ENCODE results near the gene SOX13. TPM values are rescaled to one million over a fixed set of nuclear protein-coding genes. Genes with fewer than 3 reads are reported as not detected.

The SOX13 gene
- total RNA-seq, 1 donor from 2014 or later: 28.6 TPM

DNA sequence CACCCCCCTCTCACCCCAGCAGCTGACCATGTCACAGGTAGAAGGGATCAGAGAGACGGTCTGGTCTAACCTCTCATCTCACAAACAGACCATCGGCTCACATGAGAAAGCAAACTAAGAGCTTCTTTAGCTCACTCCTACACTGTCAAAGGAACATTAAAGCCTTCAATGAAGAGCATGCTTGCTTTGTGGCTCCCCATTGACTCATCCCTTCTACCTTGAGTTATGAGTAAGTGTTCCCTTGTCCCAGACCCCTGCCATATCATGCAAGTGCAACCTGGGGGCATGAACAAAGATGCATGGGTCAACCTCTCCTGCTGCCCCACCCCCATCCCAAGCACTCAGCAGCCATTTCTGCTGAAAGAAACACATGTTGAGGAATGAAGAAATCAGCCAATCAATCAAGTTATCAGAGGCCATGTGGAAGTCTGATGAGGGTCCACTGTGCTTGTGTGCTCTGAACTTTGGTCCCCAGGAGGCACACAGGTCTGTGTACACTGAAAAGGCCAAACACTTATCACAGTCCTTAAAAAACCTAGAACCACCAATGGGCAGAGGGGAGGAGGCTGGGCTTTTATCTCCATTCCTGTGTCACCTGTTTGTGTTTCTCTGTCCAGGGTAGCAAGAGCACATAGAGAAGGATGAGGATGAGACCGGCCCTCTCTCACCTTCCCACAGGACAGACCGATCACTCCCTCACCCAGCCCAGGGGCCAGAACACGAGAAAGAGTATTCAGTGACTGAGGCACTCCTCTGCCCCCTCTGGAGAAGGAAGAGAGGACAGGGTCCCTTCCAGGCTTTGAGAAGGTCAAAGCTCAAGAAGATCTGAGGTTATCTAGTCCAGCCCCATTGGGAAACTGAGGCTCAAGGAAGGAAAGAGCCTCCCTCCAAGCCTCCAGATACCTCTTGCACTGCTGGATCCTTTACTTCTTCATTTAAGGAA lies 69.4 kb downstream of the SOX13 start:
- Histone ChIP-seq H4K20me1 (ENCODE audit: low read depth) (no peaks in the 10 kb centered on the region), H3K4me1 (no peaks in the 10 kb centered on the region), H3K27ac (no peak overlapping the region), H2AFZ (replicated peaks) (no peak overlapping the region), H3K36me3 (no peaks in the 10 kb centered on the region), H3K4me2 (no peak overlapping the region), H3K9ac (no peak overlapping the region), H3K4me3 (no peak overlapping the region), H3K9me3 (ENCODE audit: low read depth) (no peaks in the 10 kb centered on the region), H3K79me2 (ENCODE audit: low read depth) (no peaks in the 10 kb centered on the region), H3K27me3 (no peaks in the 10 kb centered on the region), H3F3A (ENCODE audit: low read depth) (no peaks in the 10 kb centered on the region)
- peaks cover 7% of the 10 kb centered on the region for H3K4me1 Mint-ChIP-seq
- H3K9me3 Mint-ChIP-seq: no peaks in the 10 kb centered on the region
- no peaks in the 10 kb centered on the region for H3K27me3 Mint-ChIP-seq (ENCODE audit: insufficient read depth, low read depth)
- TF ChIP-seq, protein P1, sequence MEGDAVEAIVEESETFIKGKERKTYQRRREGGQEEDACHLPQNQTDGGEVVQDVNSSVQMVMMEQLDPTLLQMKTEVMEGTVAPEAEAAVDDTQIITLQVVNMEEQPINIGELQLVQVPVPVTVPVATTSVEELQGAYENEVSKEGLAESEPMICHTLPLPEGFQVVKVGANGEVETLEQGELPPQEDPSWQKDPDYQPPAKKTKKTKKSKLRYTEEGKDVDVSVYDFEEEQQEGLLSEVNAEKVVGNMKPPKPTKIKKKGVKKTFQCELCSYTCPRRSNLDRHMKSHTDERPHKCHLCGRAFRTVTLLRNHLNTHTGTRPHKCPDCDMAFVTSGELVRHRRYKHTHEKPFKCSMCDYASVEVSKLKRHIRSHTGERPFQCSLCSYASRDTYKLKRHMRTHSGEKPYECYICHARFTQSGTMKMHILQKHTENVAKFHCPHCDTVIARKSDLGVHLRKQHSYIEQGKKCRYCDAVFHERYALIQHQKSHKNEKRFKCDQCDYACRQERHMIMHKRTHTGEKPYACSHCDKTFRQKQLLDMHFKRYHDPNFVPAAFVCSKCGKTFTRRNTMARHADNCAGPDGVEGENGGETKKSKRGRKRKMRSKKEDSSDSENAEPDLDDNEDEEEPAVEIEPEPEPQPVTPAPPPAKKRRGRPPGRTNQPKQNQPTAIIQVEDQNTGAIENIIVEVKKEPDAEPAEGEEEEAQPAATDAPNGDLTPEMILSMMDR (IDR thresholded peaks at IDR 0.05): no peak
- TF ChIP-seq EZH2phosphoT487 (IDR thresholded peaks at IDR 0.05) (no peak), EZH2 (IDR thresholded peaks at IDR 0.05) (no peak)
- no peak overlapping the region for H3K27ac Mint-ChIP-seq
- no peak for DNase-seq (ENCODE audit: low spot score)
- peaks cover 11% of the 10 kb centered on the region for H3K36me3 Mint-ChIP-seq
- no peak overlapping the region for H3K4me3 Mint-ChIP-seq

DNA sequence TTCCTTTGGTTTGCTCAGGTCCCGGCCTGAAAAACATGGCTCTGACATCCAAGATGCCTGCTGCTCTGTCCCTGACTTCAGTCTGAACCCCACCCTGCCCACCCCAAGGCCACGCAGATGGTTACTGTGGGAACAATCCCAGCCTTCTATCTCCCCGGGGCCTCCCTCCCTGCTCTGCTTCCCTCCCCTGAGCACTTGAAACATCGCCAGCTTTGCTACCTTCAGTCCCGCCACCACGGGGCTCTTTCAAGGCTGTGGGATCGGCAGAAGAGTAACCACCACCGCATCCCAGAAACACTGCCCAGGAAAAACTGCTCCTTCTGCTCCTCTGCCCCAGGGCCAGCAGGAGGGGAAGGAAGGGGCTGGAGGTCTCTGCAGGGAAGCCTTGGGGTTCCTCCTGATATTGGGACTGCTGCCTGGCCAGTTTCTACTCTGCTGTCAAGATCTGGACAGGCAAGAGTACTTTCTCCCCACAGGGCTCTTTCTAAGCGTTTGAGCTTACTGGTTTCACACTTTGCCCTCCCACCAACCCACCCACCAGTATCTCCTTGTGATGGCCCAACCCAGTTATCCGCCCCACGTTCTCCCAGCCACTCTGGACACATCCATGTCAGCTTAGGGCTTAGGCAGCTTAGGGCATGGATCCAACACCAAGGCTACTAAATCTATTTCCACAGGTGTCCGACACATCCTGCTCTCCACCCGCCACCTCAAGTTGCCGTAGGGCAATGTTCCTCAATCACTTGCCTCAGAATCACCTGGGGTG lies 70.5 kb downstream of the SOX13 start:
- H2AFZ ChIP-seq (replicated peaks): no peak overlapping the region

DNA sequence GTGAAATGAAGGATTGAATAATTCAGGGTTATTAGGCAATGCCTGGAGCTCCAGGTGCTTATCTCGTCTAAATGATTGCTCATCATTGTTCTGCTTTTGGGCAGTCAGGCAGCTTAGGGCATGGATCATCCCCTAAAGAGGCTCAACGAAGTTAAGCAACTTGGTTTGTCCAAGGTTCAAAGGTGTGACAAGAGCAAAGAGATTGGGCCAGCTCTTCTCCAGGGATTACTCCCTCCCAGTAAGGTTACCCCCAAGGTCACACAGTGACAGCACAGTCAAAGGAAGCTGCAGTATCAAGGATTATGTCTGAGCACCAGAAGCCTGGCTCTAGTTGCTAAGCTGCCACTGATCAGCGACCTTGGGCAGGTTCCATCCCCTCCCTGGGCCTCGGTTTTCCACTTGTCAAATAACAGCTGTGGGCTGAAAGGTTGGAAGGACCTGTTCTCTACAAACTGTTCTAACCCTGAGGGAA lies 72.2 kb downstream of the SOX13 start:
- peaks cover 4% of the 10 kb centered on the region for H3F3A ChIP-seq (ENCODE audit: low read depth)
- no peaks in the 10 kb centered on the region for H3K79me2 ChIP-seq (ENCODE audit: low read depth)
- H3K4me1 ChIP-seq: peaks cover 9% of the 10 kb centered on the region
- Mint-ChIP-seq H3K27me3 (ENCODE audit: insufficient read depth, low read depth) (peaks cover 10% of the 10 kb centered on the region), H3K27ac (no peak overlapping the region), H3K9me3 (no peaks in the 10 kb centered on the region), H3K36me3 (peaks cover 8% of the 10 kb centered on the region), H3K4me3 (no peak overlapping the region), H3K4me1 (peaks cover 16% of the 10 kb centered on the region)
- TF ChIP-seq EZH2phosphoT487 (IDR thresholded peaks at IDR 0.05) (no peak), EZH2 (IDR thresholded peaks at IDR 0.05) (no peak)
- TF ChIP-seq, protein P1 (IDR thresholded peaks at IDR 0.05): no peak
- no peaks in the 10 kb centered on the region for H4K20me1 ChIP-seq (ENCODE audit: low read depth)
- H3K27ac ChIP-seq: no peak overlapping the region
- no peak overlapping the region for H3K4me3 ChIP-seq
- no peak overlapping the region for H2AFZ ChIP-seq (replicated peaks)
- no peak overlapping the region for H3K4me2 ChIP-seq
- H3K9me3 ChIP-seq (ENCODE audit: low read depth): no peaks in the 10 kb centered on the region
- no peaks in the 10 kb centered on the region for H3K36me3 ChIP-seq
- no peak for DNase-seq (ENCODE audit: low spot score)
- H3K27me3 ChIP-seq: peaks cover 3% of the 10 kb centered on the region
- H3K9ac ChIP-seq: no peak overlapping the region

More for the DNA sequence above, 70.5 kb downstream of the SOX13 start:
- Histone ChIP-seq H3K9me3 (ENCODE audit: low read depth) (no peaks in the 10 kb centered on the region), H3K4me2 (no peak overlapping the region), H3F3A (ENCODE audit: low read depth) (peaks cover 4% of the 10 kb centered on the region), H3K79me2 (ENCODE audit: low read depth) (no peaks in the 10 kb centered on the region), H3K36me3 (no peaks in the 10 kb centered on the region), H4K20me1 (ENCODE audit: low read depth) (no peaks in the 10 kb centered on the region), H3K4me1 (peaks cover 9% of the 10 kb centered on the region), H3K27me3 (no peaks in the 10 kb centered on the region), H3K9ac (no peak overlapping the region), H3K4me3 (no peak overlapping the region), H3K27ac (no peak overlapping the region)
- Mint-ChIP-seq H3K4me3 (no peak overlapping the region), H3K36me3 (peaks cover 11% of the 10 kb centered on the region), H3K27ac (no peak overlapping the region), H3K4me1 (peaks cover 14% of the 10 kb centered on the region), H3K9me3 (no peaks in the 10 kb centered on the region), H3K27me3 (ENCODE audit: insufficient read depth, low read depth) (peaks cover 4% of the 10 kb centered on the region)
- TF ChIP-seq, protein P1 (IDR thresholded peaks at IDR 0.05): no peak
- no peak for TF ChIP-seq EZH2 (IDR thresholded peaks at IDR 0.05)
- TF ChIP-seq EZH2phosphoT487 (IDR thresholded peaks at IDR 0.05): no peak
- DNase-seq (ENCODE audit: low spot score): no peak

Measured in neural progenitor cell (in vitro differentiated cells).